WI38 (cell line): Measurements from ENCODE around the gene DDIAS.

Experiments
- H3K4me3 ChIP-seq: 2 replicates; pipeline ENCODE4 v1.5.1; 2011; ENCODE audit warnings: low read depth, mild to moderate bottlenecking, control low read depth, low read length
- TF ChIP-seq, protein P1 (sequence below): IDR thresholded peaks from 2 replicates; pipeline ENCODE4 v1.5.1; 2012; ENCODE audit warnings: low read depth, mild to moderate bottlenecking, control low read depth, low read length

The DDIAS gene

DNA sequence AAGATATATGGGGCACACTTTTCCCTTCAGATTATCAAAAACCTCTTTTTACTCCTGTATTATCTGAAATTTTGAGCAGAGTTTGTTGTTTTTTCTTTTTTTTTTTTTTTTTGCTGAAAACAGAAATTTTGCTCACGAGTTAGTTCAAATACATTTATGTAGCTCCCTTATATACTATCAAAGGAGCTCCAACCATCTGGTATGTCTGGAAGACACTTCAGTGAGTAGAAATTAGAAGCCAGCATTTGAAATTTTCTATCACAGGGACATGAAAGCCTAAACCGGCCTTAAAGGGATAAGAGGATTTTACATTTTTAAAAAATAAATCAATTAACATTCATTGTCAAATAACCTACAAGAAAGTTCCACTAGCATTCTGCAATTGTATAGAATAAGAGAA is 73.3 kb downstream of the DDIAS start:
- TF ChIP-seq, protein P1, sequence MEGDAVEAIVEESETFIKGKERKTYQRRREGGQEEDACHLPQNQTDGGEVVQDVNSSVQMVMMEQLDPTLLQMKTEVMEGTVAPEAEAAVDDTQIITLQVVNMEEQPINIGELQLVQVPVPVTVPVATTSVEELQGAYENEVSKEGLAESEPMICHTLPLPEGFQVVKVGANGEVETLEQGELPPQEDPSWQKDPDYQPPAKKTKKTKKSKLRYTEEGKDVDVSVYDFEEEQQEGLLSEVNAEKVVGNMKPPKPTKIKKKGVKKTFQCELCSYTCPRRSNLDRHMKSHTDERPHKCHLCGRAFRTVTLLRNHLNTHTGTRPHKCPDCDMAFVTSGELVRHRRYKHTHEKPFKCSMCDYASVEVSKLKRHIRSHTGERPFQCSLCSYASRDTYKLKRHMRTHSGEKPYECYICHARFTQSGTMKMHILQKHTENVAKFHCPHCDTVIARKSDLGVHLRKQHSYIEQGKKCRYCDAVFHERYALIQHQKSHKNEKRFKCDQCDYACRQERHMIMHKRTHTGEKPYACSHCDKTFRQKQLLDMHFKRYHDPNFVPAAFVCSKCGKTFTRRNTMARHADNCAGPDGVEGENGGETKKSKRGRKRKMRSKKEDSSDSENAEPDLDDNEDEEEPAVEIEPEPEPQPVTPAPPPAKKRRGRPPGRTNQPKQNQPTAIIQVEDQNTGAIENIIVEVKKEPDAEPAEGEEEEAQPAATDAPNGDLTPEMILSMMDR, result no peak

DNA sequence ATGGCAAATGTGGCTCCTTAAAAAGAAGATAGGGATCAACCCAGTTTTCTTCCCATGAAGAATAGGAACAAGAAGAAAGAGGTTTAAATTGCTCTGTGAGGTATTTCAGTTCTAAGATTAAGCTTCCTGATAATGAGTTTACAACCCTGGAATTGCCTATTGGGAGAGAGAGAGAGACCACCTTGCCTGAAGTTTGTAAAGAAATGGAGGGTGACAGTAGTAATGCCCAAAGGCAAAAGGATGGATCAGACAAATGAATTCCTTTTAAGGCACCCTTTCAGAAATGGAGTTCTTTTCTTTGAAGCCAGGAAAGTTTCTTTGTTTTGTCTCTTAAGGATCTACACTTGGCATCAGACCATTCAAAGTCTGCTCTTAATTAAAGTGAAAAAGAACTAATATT is 74.3 kb downstream of the DDIAS start:
- TF ChIP-seq, protein P1, result no peak
- no peak overlapping the region for H3K4me3 ChIP-seq

More for the DNA sequence above, 73.3 kb downstream of the DDIAS start:
- no peak overlapping the region for H3K4me3 ChIP-seq

DNA sequence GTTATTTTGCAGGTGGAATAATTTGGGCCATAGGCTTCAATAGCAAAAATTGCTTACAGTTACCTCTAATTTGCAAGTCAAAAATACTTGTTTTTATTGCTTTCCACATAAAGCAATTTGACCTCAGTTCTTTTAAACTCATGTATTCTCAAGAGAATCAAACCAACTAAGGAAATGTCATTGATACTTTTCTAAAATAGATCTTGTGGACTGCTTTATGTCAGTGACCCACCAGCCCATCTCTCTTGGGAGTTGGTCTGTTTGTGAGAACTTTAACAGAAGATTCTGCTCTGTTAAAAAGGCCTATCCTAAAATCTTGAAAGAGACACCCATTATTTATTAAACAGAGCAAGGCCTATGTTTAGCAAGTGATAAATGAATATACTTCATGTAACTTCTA is 75.2 kb downstream of the DDIAS start:
- TF ChIP-seq, protein P1, result no peak
- no peak overlapping the region for H3K4me3 ChIP-seq

DNA sequence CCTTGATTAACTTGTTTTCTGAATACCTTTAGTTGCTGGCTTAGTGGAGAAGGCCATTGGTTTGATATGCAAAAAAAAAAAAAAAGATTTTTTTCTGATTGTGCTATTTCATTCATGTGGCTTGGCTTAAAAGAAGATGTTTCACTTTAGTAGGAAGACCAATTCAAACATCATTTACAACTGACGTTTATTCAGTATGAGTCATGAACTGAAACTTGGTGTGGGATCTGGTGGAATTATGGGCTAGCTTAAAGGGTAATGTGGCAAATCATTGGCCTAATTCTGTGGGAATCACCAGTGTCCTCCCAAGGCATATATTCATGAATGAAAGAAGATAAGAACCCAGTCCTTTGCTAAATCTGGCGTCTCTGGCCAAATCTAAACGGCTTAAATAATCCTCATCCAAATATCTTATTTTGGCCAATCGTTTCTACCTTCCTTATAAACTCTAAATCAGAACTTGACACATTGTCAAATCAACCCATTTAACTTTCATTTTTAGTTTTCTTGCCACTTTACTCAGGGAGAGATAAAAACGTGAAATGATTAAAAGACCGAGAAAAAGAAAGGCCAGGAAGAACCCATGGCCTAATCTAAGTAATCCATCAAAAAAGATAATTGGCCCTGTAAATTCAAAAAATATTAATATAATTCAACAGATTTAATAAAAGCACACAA is 77.0 kb downstream of the DDIAS start:
- H3K4me3 ChIP-seq, result no peak overlapping the region
- TF ChIP-seq, protein P1, result no peak

DNA sequence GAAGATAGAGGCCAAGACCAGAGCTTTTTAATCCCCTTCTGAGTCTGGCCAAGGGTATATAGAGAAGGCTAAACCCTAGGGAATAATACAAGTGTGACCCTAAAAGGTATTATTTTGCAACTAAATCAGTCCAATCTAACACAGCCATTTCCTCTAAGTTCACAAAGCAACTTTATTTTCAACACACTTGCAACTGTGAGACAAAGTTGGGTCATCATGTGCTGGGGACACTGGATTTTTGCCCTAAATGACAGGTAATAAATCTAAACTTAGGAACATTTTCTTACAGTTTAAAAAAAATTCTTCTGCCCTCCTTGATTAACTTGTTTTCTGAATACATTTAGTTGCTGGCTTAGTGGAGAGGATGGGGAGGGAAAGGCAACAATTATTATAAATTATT is 78.3 kb downstream of the DDIAS start:
- TF ChIP-seq, protein P1, result no peak
- H3K4me3 ChIP-seq, result no peak overlapping the region

DNA sequence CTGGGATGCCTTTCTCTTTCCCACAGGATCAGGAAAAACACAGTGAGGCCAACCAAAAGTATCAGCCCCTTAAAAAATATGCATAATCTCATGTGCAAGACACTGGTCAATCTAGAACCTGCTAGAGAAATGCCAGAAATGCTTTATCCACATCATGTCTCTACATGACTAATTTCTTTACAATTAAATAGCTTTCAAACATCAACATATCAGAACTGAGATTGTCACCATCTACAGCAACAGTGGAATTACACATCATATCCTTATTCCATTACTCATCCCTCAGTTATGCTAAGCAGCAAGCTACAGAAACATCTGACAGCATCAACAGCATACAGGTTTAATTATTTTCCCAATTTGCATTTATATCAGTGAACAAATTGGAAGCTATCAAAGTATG is 78.8 kb downstream of the DDIAS start:
- TF ChIP-seq, protein P1, result no peak
- H3K4me3 ChIP-seq, result no peak overlapping the region

DNA sequence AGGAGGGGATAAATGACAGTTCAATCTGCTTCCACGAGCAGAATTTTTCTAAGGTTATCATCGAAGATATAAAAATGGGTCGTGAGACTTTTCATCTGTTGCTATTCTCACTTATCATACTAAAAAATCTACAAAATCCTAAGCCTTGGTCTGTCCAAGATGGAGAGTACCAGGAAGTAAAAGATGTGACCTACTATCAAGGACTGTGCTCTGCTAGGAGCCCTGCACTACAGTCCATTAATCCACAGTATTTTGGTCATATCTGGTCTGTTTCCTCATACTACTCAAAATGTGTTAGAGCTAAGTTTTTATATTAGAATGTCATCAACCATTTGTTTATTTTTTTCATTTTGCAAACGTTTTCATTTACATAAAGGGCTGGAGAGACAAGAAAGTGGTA is 79.4 kb downstream of the DDIAS start:
- TF ChIP-seq, protein P1, result no peak
- no peak overlapping the region for H3K4me3 ChIP-seq
